AG04449 (cell line): Measurements from ENCODE around the gene CTNNA1.

Experiments
- CTCF ChIA-PET: fragments of 350-600 bp; formaldehyde crosslinking; extraction: SDS; loops from one replicate; lab custom pipeline; 2021; ENCODE audit warnings: antibody characterized with exemption; lab: Yijun Ruan, JAX
- POLR2A ChIA-PET: fragments of 400-600, 350-600 bp; formaldehyde crosslinking; extraction: SDS; loops from one replicate; lab custom pipeline; 2020; ENCODE audit warnings: antibody characterized with exemption, inconsistent platforms; lab: Yijun Ruan, JAX
- DNase-seq: peaks from one replicate; pipeline ENCODE4 v3.0.0-alpha.2; 2010; ENCODE audit warnings: low read depth, low spot score
- H3K4me3 ChIP-seq: 2 replicates; pipeline ENCODE4 v1.5.1; 2011; ENCODE audit warnings: low read depth, mild to moderate bottlenecking, control low read depth, low read length
- TF ChIP-seq, protein P1 (sequence below): IDR thresholded peaks from one replicate; pipeline ENCODE4 v1.5.1; 2011; ENCODE audit warnings: mild to moderate bottlenecking, moderate library complexity, low read length, control low read depth, inconsistent platforms; ENCODE audit not compliant: insufficient read depth; ENCODE audit errors: missing control alignments

Gene CTNNA1

DNA sequence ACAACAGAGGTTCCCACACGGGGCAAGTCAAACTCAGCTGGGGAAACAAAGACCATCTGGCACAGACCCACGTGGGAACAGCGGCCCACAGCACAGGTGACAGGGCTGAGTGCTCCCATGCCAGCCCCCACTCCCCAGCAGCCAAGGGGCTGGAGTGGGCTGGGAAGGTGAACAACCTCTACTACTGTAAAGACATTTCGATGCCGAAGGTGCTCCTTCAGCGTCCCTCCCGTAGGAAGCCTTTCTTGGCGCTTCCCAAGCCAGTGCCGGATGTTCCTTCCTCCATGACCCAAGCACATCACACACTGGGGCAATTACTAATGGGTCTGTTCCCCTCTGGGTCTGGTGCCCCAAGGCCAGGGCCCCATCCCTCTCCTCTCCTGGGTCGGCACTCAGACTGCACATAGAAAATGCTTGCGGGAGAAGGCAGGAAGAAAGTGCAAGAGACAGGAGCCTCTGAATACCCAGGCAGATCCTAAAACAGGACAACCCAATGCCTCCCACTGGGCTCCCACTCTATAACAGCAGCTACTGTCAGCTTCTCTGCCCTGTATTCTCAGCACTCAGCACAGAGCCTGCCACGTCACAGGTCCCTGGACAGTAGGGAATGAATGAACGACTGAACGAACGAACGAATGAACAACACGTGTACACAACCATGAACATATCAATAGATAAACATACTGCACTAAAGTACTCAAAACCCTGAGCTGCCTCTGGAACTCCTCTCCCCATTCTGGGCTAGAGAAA is 198.9 kb downstream of the CTNNA1 start:
- H3K4me3 ChIP-seq, result no peak overlapping the region
- ChIA-PET CTCF (no interaction called here), POLR2A (no interaction called here)
- TF ChIP-seq, protein P1, sequence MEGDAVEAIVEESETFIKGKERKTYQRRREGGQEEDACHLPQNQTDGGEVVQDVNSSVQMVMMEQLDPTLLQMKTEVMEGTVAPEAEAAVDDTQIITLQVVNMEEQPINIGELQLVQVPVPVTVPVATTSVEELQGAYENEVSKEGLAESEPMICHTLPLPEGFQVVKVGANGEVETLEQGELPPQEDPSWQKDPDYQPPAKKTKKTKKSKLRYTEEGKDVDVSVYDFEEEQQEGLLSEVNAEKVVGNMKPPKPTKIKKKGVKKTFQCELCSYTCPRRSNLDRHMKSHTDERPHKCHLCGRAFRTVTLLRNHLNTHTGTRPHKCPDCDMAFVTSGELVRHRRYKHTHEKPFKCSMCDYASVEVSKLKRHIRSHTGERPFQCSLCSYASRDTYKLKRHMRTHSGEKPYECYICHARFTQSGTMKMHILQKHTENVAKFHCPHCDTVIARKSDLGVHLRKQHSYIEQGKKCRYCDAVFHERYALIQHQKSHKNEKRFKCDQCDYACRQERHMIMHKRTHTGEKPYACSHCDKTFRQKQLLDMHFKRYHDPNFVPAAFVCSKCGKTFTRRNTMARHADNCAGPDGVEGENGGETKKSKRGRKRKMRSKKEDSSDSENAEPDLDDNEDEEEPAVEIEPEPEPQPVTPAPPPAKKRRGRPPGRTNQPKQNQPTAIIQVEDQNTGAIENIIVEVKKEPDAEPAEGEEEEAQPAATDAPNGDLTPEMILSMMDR, result no peak
- DNase-seq, result no peak

GRCh38 chr5:138952962-138953361 is 199.7 kb downstream of the CTNNA1 start:
- ChIA-PET POLR2A (no interaction called here), CTCF (interaction anchor here (1.5 kb wide), 1 partner anchor 163 kb away, joined by 4 read pairs; no protein-coding TSS in a partner anchor)
- H3K4me3 ChIP-seq, result no peak overlapping the region
- DNase-seq, result no peak
- TF ChIP-seq, protein P1, result no peak

GRCh38 chr5:138953387-138954256 is 200.4 kb downstream of the CTNNA1 start:
- ChIA-PET CTCF (interaction anchor here (0.6 to 1.5 kb wide), 2 partner anchors 164 to 308 kb away, joined by 3 to 4 read pairs; no protein-coding TSS in a partner anchor), POLR2A (no interaction called here)
- no peak overlapping the region for H3K4me3 ChIP-seq
- no peak for DNase-seq
- TF ChIP-seq, protein P1, result no peak

DNA sequence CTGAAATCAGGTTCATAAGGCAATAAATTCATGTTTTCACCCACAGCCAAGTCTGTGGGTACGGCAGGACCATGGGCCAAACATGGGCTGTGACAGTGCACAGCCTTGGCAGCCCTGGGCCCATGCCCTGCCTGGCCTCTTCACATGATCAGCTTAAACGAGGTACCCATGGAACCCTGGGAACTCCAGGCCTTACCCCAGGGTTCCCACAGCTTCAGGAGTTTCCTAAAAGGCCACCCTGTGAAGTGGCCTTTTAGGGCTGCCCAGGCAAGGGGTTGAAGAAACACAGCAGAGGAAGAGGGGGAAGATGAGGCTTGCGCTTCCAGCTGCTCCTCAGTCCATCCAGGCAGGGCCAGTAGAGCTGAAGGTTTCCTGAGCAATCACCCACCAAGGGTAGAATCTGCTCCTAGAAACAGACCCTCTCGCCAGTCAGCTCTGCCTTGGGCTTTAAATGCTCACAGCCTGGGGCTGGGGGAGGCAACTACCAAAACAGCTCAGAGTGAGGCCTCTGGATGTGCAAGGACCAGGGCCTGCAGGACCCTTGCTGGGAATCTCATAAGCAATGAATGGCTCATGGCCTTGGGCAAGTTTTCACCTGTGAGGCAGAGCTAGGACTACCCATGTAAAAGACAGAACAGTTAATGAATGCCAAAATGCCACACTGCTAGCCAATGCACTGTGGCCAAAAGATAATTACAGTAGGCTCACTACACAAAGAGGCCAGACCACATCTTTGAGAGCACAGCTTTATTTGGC is 201.2 kb downstream of the CTNNA1 start:
- POLR2A ChIA-PET, result no interaction called here
- CTCF ChIA-PET, result interaction anchor here (0.6 to 1.5 kb wide), 2 partner anchors 164 to 307 kb away, joined by 3 to 4 read pairs; no protein-coding TSS in a partner anchor
- no peak for DNase-seq
- TF ChIP-seq, protein P1, result no peak
- H3K4me3 ChIP-seq, result no peak overlapping the region

DNA sequence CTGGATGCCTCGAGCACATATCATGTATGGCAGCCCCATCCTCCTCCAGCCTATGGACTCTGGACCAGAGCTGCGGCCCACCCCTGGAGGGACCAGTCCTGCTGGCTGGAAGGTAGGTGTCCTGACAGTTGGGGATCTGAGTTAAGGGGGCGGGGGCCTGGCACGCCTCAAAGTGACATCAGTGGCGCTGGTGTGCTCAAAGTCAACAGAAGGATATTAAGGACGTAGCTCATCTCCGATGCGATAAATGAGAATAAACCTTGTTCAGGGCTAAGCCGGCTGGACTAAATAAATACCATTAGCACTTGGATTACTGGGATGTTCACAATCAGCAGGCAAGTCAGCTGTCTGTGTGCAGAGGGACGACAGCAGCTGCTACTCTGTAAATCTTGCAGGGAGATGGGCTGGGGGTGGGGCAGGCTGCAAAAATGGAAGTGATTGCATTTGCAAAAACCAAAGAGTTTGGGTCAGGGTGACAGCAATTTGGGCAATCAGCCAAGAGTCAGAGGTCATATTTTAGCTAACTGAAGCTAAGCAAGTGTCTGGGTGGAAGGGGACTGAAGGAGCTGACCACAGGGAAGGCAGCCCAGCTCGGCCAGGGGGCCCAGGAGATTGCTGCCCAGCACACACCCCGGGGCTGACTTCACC is 201.9 kb downstream of the CTNNA1 start:
- POLR2A ChIA-PET, result no interaction called here
- CTCF ChIA-PET, result no interaction called here
- TF ChIP-seq, protein P1, result no peak
- no peak for DNase-seq
- no peak overlapping the region for H3K4me3 ChIP-seq
